GM20000 (cell line): ENCODE results near the gene ZNF468.
"Not testable (repeated sequence)": the region's sequence is repeated elsewhere in the genome, so short reads cannot be mapped to it uniquely, and the experiment has no call there.

Experiments used
- DNase-seq: peaks from one replicate; pipeline ENCODE4 v3.0.0; 2012; ENCODE audit warnings: low spot score
- TF ChIP-seq, protein P1 (sequence below): IDR thresholded peaks from 2 replicates; pipeline ENCODE4 v1.5.1; 2012; ENCODE audit warnings: mild to moderate bottlenecking, control low read depth; ENCODE audit errors: extremely low read depth, missing control alignments

The ZNF468 gene

GRCh38 chr19:52889931-52890330, 32.5 kb upstream of the ZNF468 start:
- TF ChIP-seq, protein P1, sequence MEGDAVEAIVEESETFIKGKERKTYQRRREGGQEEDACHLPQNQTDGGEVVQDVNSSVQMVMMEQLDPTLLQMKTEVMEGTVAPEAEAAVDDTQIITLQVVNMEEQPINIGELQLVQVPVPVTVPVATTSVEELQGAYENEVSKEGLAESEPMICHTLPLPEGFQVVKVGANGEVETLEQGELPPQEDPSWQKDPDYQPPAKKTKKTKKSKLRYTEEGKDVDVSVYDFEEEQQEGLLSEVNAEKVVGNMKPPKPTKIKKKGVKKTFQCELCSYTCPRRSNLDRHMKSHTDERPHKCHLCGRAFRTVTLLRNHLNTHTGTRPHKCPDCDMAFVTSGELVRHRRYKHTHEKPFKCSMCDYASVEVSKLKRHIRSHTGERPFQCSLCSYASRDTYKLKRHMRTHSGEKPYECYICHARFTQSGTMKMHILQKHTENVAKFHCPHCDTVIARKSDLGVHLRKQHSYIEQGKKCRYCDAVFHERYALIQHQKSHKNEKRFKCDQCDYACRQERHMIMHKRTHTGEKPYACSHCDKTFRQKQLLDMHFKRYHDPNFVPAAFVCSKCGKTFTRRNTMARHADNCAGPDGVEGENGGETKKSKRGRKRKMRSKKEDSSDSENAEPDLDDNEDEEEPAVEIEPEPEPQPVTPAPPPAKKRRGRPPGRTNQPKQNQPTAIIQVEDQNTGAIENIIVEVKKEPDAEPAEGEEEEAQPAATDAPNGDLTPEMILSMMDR: no peak
- DNase-seq: no peak

GRCh38 chr19:52889076-52889475, 31.7 kb upstream of the ZNF468 start:
- DNase-seq: no peak
- TF ChIP-seq, protein P1: no peak

DNA sequence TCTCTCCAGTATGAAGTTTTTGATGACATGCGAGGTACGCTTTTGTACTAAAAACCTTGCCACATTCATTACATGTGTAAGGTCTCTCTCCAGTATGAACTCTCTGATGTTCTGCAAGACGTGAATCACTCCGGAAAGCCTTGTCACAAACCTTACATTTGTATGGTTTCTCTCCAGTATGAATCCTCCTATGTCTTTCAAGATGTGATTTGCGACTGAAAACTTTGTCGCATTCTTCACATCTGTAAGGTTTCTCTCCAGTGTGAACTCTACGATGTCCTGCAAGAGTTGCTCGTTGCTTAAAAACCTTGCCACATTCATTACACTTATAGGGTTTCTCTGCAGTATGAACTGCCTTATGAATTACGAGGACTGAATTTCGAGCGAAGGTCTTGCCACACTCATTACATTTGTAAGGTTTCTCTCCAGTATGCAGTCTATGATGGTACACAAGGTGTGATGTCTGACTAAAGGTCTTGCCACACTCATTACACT, 23.5 kb upstream of the ZNF468 start:
- TF ChIP-seq, protein P1: no peak
- no peak for DNase-seq

DNA sequence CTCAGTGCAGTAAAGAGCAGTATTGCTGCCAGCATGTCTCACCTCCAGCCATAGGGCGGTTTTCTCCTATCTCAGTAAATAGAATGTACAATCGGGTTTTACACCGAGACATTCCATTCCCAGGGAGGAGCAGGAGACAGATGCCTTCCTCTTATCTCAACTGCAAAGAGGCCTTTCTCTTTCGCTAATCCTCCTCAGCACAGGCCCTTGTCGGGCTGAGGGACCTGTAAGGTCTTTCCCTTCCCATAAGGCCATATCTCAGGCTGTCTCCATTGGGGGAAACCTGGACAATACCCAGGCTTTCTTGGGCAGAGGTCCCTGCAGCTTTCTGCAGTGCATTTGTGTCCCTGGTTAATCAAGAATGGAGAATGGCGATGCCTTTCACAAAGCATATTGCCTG, 15.6 kb upstream of the ZNF468 start:
- not testable (repeated sequence) for DNase-seq

- DNase-seq: no peak
- TF ChIP-seq, protein P1: no peak
Observed at GRCh38 chr19:52871466-52871865, 14.0 kb upstream of the ZNF468 start.

DNA sequence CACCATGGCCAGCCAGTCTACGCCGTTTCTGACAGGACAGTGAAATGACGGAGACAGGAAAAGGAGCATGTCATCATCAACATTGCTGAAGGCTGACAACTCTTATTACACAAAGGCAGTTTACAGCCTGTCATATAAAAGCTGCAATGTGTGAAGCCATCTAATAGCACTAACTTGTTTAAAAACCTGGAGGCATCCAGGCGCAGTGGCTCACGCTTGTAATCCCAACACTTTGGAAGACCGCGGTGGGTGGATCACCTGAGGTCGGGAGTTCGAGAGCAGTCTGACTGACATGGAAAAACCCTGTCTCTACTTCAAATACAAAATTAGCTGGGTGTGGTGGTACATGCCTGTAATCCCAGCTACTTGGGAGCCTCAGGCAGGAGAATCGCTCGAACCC, 10.6 kb upstream of the ZNF468 start:
- DNase-seq: not testable (repeated sequence)

DNA sequence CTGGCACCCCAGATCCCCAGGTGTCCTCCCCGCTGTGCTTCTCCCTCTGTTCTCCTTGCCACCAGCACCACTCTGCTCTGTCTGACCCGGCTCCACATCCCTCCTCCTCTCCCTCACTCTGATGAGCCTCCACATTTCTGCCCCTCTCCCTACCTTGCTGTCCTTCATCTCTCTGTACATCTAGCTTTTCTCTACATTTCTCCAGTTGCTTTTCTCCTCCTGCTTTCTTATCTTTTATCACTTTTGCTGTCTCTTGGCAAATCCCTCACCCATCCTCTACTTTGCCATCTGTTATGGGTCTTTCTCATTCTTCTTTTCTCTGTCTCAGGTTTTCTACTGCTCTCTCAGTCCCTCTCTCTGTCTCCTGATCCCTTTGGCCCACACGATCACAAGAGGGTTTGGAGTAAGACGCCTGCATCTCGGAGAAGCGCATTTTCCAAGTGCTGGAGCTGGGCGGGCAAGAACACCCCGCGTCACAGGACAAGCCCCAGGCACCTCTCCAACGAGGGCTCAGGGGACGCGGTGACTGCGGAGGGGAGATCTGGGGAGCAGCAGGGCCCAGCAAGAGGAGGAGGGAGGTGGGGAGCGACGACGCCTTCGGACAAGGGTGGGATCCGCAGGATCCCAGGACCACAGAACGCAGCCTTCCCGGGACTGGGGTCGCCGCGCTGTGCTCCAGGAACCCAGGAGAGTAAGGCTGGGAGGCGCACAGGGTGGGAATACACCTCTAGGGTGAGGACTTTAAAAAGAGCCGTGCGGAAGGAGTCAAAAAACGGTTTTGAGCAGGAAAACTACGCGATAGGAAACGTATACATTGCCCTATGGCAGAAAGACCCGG, 660 bp downstream of the ZNF468 start:
- DNase-seq: not testable (repeated sequence)

DNA sequence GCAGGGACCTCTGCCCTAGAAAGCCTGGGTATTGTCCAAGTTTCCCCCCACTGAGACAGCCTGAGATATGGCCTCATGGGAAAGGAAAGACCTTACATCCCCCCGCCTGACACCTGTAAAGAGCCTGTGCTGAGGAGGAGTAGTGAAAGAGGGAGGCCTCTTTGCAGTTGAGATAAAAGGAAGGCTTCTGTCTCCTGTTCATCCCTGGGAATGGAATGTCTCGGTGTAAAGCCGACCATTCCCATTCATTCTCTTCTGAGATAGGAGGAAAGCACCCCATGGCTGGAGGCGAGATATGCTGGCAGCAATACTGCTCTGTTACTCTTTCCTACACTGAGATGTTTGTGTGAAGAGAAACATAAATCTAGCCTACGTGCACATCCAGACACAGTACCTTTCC, 10.1 kb downstream of the ZNF468 start:
- not testable (repeated sequence) for DNase-seq

DNA sequence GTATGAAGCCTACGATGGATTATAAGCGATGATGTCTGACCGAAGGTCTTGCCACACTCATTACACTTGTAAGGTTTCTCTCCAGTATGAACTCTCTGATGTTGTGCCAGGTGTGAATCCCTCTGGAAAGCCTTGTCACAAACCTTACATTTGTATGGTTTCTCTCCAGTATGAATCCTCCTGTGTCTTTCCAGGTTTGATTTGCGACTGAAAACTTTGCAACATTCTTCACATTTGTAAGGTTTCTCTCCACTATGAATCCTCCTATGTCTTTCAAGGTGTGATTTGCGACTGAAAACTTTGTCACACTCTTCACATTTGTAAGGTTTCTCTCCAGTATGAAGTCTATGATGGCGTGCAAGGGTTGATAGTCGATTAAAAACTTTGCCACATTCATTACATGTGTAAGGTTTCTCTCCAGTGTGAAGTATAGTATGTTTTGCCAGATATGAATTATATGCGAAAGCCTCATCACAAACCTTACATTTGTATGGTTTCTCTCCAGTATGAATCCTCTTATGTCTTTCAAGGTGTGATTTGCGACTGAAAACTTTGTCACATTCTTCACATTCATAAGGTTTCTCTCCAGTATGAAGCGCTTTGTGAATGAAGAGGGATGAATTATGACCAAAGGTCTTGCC, 16.5 kb downstream of the ZNF468 start:
- not testable (repeated sequence) for DNase-seq

DNA sequence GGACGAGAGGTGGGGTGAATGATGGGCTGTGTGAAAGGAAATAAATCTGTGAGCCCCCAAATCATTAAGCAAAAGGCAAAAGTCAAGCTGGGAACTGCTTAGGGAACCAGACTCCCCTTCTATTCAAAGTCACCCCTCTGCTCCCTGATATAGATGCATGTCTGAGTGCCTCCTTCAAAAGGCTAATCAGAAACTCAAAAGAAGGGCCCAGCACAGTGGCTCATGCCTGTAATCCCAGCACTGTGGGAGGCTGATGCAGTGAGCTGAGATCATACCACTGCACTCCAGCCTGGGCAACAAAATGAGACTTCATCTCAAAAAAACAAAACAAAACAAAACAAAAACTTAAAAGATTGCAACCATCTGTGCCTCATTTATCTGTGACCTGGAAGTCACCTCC, 23.1 kb downstream of the ZNF468 start:
- DNase-seq: not testable (repeated sequence)

DNA sequence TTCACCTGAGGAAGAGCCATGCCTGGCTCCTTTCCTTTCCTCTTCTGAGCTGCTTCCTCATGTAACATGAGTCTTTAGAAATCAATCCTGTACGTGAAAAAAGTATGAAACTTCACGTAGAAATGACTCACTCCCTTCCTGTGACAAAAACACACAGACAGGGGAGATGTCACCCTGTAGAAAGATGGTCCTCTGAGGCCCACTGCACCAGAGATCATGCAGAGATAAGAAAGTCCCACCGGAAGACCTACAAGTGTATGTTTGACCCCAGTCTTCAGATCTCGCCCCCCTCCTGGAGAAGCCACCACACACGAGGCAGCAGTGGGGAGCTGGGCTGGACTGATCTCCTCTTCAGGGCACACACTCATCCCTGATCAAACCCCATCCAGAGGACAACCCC, 23.9 kb downstream of the ZNF468 start:
- DNase-seq: not testable (repeated sequence)

- DNase-seq: not testable (repeated sequence)
Observed at GRCh38 chr19:52829866-52830265, 27.6 kb downstream of the ZNF468 start.
